Common myeloid progenitor, CD34-positive (primary cell): ENCODE data around the gene ADAMTS17.

Source experiments
- CTCF ChIA-PET: fragments of 350-600 bp; sonication (Branson Sonifier 250); formaldehyde crosslinking; loops from one replicate; lab custom pipeline; 2021; ENCODE audit warnings: antibody characterized with exemption; lab: Charles Lee
- POLR2A ChIA-PET: fragments of 350-600 bp; sonication (Branson Sonifier 250); formaldehyde crosslinking; loops from one replicate; lab custom pipeline; 2021; ENCODE audit warnings: antibody characterized with exemption; lab: Charles Lee
- DNase-seq, 3 donors: peaks; one replicate each; pipeline versions ENCODE4 v3.0.0 to v3.0.0-alpha.2; 2013
- H3K27ac ChIP-seq, 2 experiments: 1 replicate in 1 of 2; 2 replicates in 1 of 2; pipeline ENCODE4 v1.7.0; 2013; ENCODE audit warnings: inconsistent platforms in 2 of 2, low read length in 2 of 2, mild to moderate bottlenecking in 2 of 2, low read depth in 1 of 2, moderate library complexity in 1 of 2; ENCODE audit not compliant: severe bottlenecking in 2 of 2, insufficient read depth in 1 of 2, poor library complexity in 1 of 2
- H3K27me3 ChIP-seq, 5 experiments: replicated peaks in 2 of 5; 1 replicate in 3 of 5; 2 replicates in 2 of 5; pipeline versions ENCODE4 v1.6.1 to v1.7.0; 2013; ENCODE audit warnings: low read length in 4 of 5, mild to moderate bottlenecking in 2 of 5, moderate library complexity in 2 of 5, inconsistent platforms in 1 of 5; ENCODE audit not compliant: insufficient read depth in 5 of 5, control insufficient read depth in 4 of 5
- H3K36me3 ChIP-seq, 4 experiments: 1 replicate in 2 of 4; 2 replicates in 2 of 4; pipeline versions ENCODE4 v1.6.1 to v1.7.0; 2013; ENCODE audit warnings: low read length in 3 of 4, control low read depth in 1 of 4, mild to moderate bottlenecking in 1 of 4; ENCODE audit not compliant: control insufficient read depth in 4 of 4, insufficient read depth in 4 of 4
- H3K4me1 ChIP-seq, 4 experiments: 1 replicate in 3 of 4; 2 replicates in 1 of 4; pipeline versions ENCODE4 v1.6.1 to v1.7.1; 2013; ENCODE audit warnings: low read length in 3 of 4, mild to moderate bottlenecking in 3 of 4, control low read depth in 1 of 4, inconsistent platforms in 1 of 4, moderate library complexity in 1 of 4; ENCODE audit not compliant: control insufficient read depth in 4 of 4, insufficient read depth in 4 of 4; ENCODE audit errors: control extremely low read depth in 1 of 4
- H3K4me3 ChIP-seq, 7 experiments: 1 replicate in 4 of 7; 2 replicates in 3 of 7; pipeline versions ENCODE4 v1.5.1 to v1.7.0; 2013; ENCODE audit warnings: mild to moderate bottlenecking in 7 of 7, low read length in 6 of 7, moderate library complexity in 6 of 7, inconsistent platforms in 2 of 7, low read depth in 2 of 7, control low read depth in 1 of 7; ENCODE audit not compliant: insufficient read depth in 4 of 7, control insufficient read depth in 1 of 7; ENCODE audit errors: extremely low read depth in 1 of 7
- H3K9me3 ChIP-seq, 5 experiments: 1 replicate in 4 of 5; 2 replicates in 1 of 5; pipeline versions ENCODE4 v1.6.1 to v1.7.1; 2013; ENCODE audit warnings: low read length in 4 of 5, mild to moderate bottlenecking in 2 of 5, inconsistent platforms in 1 of 5, low read depth in 1 of 5, moderate library complexity in 1 of 5; ENCODE audit not compliant: control insufficient read depth in 4 of 5, insufficient read depth in 2 of 5; ENCODE audit errors: control extremely low read depth in 1 of 5
- WGBS: methylation state at CpG from one replicate; pipeline ENCODE4 v1.1.5; 2013; ENCODE audit not compliant: insufficient coverage; 5-methylcytosine and 5-hydroxymethylcytosine counted together

ADAMTS17 gene

GRCh38 chr15:100348578-100348977 lies 6.8 kb upstream of the ADAMTS17 start:
- no peaks in the 10 kb centered on the region for H3K9me3 ChIP-seq
- no peak overlapping the region for H3K4me3 ChIP-seq
- H3K4me1 ChIP-seq, result peaks cover 0 to 7% (median 3%) of the 10 kb centered on the region in 4 experiments
- no peak for DNase-seq
- H3K27ac ChIP-seq, result no peak overlapping the region
- CTCF ChIA-PET, result interaction anchor here (1.0 to 5.4 kb wide), 4 partner anchors 9 to 225 kb away, joined by 4 to 47 read pairs (median 6); no protein-coding TSS in a partner anchor
- POLR2A ChIA-PET, result no interaction called here
- peaks cover under 1 to 36% (median 14%) of the 10 kb centered on the region in 5 experiments for H3K27me3 ChIP-seq
- 97% methylated on average over 5 of the region's 8 CpGs for WGBS
- no peaks in the 10 kb centered on the region for H3K36me3 ChIP-seq

GRCh38 chr15:100346866-100347512 lies 5.2 kb upstream of the ADAMTS17 start:
- CTCF ChIA-PET, result interaction anchor here (5.4 kb wide), 1 partner anchor 8 kb away, joined by 47 read pairs; no protein-coding TSS in a partner anchor
- Histone ChIP-seq H3K4me3 (no peak overlapping the region), H3K27me3 (peaks cover 0 to 43% (median 20%) of the 10 kb centered on the region in 5 experiments), H3K27ac (no peak overlapping the region), H3K4me1 (peaks cover 0 to 7% (median 4%) of the 10 kb centered on the region in 4 experiments), H3K9me3 (no peaks in the 10 kb centered on the region), H3K36me3 (no peaks in the 10 kb centered on the region)
- POLR2A ChIA-PET, result no interaction called here
- DNase-seq, result no peak
- 100% methylated on average over 1 of the region's 2 CpGs for WGBS

GRCh38 chr15:100345438-100345837 lies 3.7 kb upstream of the ADAMTS17 start:
- no peak for DNase-seq
- Histone ChIP-seq H3K27me3 (peaks cover 0 to 58% (median 24%) of the 10 kb centered on the region in 5 experiments), H3K4me1 (peaks cover 0 to 16% (median 11%) of the 10 kb centered on the region in 4 experiments), H3K9me3 (no peaks in the 10 kb centered on the region), H3K27ac (no peak overlapping the region), H3K36me3 (no peaks in the 10 kb centered on the region), H3K4me3 (no peak overlapping the region)
- POLR2A ChIA-PET, result no interaction called here
- CTCF ChIA-PET, result interaction anchor here (1.2 to 1.6 kb wide), 2 partner anchors 11 to 228 kb away, joined by 4 to 8 read pairs; no protein-coding TSS in a partner anchor
- WGBS, result 82% methylated on average over 3 of the region's 3 CpGs

GRCh38 chr15:100343251-100343650 lies 1.5 kb upstream of the ADAMTS17 start:
- CTCF ChIA-PET, result interaction anchor here (0.9 to 1.6 kb wide), 2 partner anchors 7 to 227 kb away, joined by 3 to 9 read pairs; no protein-coding TSS in a partner anchor
- Histone ChIP-seq H3K27ac (no peak overlapping the region), H3K36me3 (no peaks in the 10 kb centered on the region), H3K9me3 (no peaks in the 10 kb centered on the region), H3K27me3 (peaks cover 0 to 75% (median 32%) of the 10 kb centered on the region in 5 experiments), H3K4me3 (no peak overlapping the region), H3K4me1 (peaks cover 0 to 12% (median 7%) of the 10 kb centered on the region in 4 experiments)
- WGBS, result 100% methylated on average over 2 of the region's 3 CpGs
- POLR2A ChIA-PET, result no interaction called here
- DNase-seq, result no peak

GRCh38 chr15:100341239-100341749 lies 481 bp downstream of the ADAMTS17 start:
- Histone ChIP-seq H3K27ac (no peak overlapping the region), H3K36me3 (no peaks in the 10 kb centered on the region), H3K4me3 (peak overlapping the region; percentile 4 to 75 (median 52)), H3K9me3 (no peaks in the 10 kb centered on the region), H3K27me3 (peaks cover 0 to 92% (median 32%) of the 10 kb centered on the region in 5 experiments), H3K4me1 (peaks cover 0 to 12% (median 7%) of the 10 kb centered on the region in 4 experiments)
- POLR2A ChIA-PET, result no interaction called here
- peak in 2 of 3 donors; percentile 6 to 13 for DNase-seq
- CTCF ChIA-PET, result interaction anchor here (0.7 to 5.1 kb wide), 3 partner anchors 8 to 231 kb away, joined by 4 to 47 read pairs (median 5); no protein-coding TSS in a partner anchor
- 2% methylated on average over 24 of the region's 95 CpGs for WGBS

GRCh38 chr15:100340721-100341238 lies 995 bp downstream of the ADAMTS17 start:
- Histone ChIP-seq H3K27me3 (peaks cover 0 to 93% (median 32%) of the 10 kb centered on the region in 5 experiments), H3K4me3 (peak overlapping the region in 3 of 7 experiments; percentile 11 to 75 (median 27)), H3K27ac (no peak overlapping the region), H3K9me3 (no peaks in the 10 kb centered on the region), H3K36me3 (no peaks in the 10 kb centered on the region), H3K4me1 (peaks cover 0 to 12% (median 7%) of the 10 kb centered on the region in 4 experiments)
- WGBS, result 11% methylated on average over 52 of the region's 56 CpGs
- CTCF ChIA-PET, result interaction anchor here (0.7 to 5.1 kb wide), 2 partner anchors 8 to 36 kb away, joined by 4 to 47 read pairs; no protein-coding TSS in a partner anchor
- POLR2A ChIA-PET, result no interaction called here
- DNase-seq, result no peak
